Fibroblast of the aortic adventitia (primary cell): ENCODE measurements around the gene IL4I1. TPM values are rescaled to one million over a fixed set of nuclear protein-coding genes. Genes with fewer than 3 reads are reported as not detected.
"Not testable (repeated sequence)": the region's sequence is repeated elsewhere in the genome, so short reads cannot be mapped to it uniquely, and the experiment has no call there.

Experiments
- DNase-seq: peaks from one replicate; pipeline ENCODE4 v3.0.0-alpha.2; 2010; ENCODE audit warnings: low read depth
- H3K4me3 ChIP-seq: 2 replicates; pipeline ENCODE4 v1.5.1; 2011; ENCODE audit warnings: low read depth, mild to moderate bottlenecking, control low read depth, low read length, moderate library complexity
- CTCF ChIP-seq: IDR thresholded peaks from 2 replicates; pipeline ENCODE4 v1.5.1; 2011; ENCODE audit warnings: mild to moderate bottlenecking, low read length, control low read depth, inconsistent platforms; ENCODE audit not compliant: insufficient read depth
- total RNA-seq: library from RNA; depleted of rRNA; stranded (reverse); fragments of >200 nt; gene quantifications from 2 replicates; pipeline ENCODE4 v1.2.3, GENCODE V29; 2012; ENCODE audit warnings: low replicate concordance

Gene IL4I1
- total RNA-seq, 1 donor, result not detected

- no peak for TF ChIP-seq CTCF
- peak; percentile 75 for DNase-seq
- peak overlapping the region; percentile 100 for H3K4me3 ChIP-seq
Measured at GRCh38 chr19:49930483-49931011, 33.9 kb upstream of the IL4I1 start.

GRCh38 chr19:49929611-49930482 is 33.2 kb upstream of the IL4I1 start:
- peak; percentile 21 for TF ChIP-seq CTCF
- H3K4me3 ChIP-seq, result peak overlapping the region; percentile 100
- peak; percentile 98 for DNase-seq

- peak within 1 kb of the TSS; percentile 100 for H3K4me3 ChIP-seq
- peak; percentile 80 for DNase-seq
- no peak for TF ChIP-seq CTCF
Measured at GRCh38 chr19:49929121-49929610, 32.5 kb upstream of the IL4I1 start, which contains the start of the genes ATF5 and NUP62. TSS of gene ATF5 (plus strand) at chr19:49929205. CDS start at chr19:49930851, 1,646 bp downstream. TSS of gene NUP62 (minus strand) at chr19:49929504. CDS start at chr19:49909807, 19,697 bp downstream.

GRCh38 chr19:49927526-49928264 is 31.0 kb upstream of the IL4I1 start:
- no peak for TF ChIP-seq CTCF
- DNase-seq, result no peak
- H3K4me3 ChIP-seq, result peak overlapping the region; percentile 14

- no peak for TF ChIP-seq CTCF
- H3K4me3 ChIP-seq, result no peak overlapping the region
- DNase-seq, result no peak
Measured at GRCh38 chr19:49926515-49926914, 29.8 kb upstream of the IL4I1 start.

GRCh38 chr19:49925486-49925885 is 28.8 kb upstream of the IL4I1 start:
- DNase-seq, result no peak
- no peak for TF ChIP-seq CTCF
- H3K4me3 ChIP-seq, result no peak overlapping the region

- H3K4me3 ChIP-seq, result peak overlapping the region; percentile 50
- not testable (repeated sequence) for DNase-seq
Measured at GRCh38 chr19:49924881-49925210, 28.2 kb upstream of the IL4I1 start.
